GM21786 (cell line): Measurements from ENCODE around the gene LYL1.
"Not testable (repeated sequence)": the region's sequence is repeated elsewhere in the genome, so short reads cannot be mapped to it uniquely, and the experiment has no call there.

Experiments used
- ATAC-seq: cut with Tn5 transposase; IDR thresholded peaks from one replicate; pipeline ENCODE4 v1.9.1; 2021; ENCODE audit not compliant: unreplicated experiment

LYL1 gene

DNA sequence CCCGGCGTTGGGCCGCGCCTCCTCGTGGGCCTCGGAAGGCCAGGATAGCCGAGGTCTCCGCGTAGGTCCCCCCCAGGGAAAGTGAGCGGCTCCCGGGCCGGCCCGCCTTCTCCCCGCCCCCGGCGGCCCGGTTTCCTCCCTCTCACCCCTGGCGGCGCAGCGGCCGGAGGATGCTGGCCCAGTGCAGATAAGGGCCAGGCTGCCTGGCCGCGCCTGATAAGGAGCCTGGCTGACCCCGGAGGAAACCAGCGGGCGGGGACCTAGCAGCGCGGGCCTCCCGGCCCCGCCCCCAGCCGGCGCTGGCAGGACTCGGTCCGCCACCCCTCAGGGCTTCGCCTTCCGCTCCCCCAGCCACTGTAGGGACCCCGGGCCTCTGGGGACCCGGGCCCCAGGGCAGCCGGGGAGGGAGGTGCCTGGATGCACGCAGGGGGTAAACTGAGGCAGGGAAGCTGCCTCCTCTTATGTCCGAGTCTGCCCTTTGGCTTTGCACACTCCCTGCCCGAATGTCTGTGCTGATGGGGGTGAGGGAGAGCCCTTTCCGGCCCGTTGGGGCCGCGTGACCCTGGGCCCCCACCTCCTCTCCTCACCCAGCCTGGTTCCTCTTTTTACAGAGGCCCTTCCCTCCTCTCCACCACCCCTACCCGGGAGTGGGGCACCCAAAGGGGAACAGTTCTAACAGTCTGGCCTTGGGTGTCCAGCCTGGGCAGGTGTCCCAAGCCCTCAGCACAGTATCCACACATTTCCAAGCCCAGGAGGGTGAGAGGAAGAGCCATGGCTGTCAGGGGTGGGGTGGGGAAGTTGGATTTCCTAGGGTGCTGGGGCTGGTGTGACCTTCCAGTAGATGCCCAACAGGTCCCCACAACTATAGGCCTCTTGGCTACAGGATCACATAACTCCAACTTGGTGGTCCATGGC is at the start of gene LYL1:
LYL1 (minus strand) TSS at position 193 of the 915 bp plus-strand sequence. CDS start 1,687 bp downstream, outside the sequence.
- peak; percentile 38 for ATAC-seq

- ATAC-seq, result peak; percentile 32
Observed at GRCh38 chr19:13151605-13152355, 49.1 kb upstream of the LYL1 start.

DNA sequence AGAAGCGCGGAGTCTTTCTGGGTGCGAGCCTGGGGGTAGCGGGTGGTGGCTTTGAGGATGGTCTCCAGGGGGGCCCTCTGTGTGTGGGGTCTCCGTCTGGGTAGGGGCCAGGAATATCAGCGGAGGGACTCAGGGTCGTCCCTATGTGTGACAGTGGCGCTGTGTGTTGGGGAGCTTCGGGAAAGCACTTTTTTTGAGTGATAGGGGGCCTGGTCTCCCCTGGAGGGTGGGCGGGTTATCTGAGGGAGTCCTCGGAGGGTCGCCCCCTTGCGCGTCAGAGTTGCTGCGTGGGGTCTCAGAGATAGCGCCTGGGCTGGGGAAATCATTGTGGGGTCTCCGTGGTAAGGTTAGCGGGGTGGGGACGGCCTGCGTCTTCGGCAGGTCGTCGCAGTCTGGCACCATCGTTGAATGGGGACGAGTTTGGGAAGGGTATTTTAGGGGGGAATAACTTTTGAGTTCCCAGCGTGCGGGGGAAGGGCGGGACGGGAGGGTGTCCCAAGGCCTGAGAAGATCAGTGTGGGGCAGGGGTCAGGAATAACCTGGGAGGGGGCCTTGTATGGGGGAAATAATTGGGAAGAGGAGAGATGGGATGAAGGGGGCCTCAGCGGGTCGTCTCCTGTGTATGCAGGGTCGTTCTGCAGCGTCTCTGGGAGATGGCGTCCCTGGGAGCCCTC is 48.4 kb upstream of the LYL1 start:
- ATAC-seq, result no peak

DNA sequence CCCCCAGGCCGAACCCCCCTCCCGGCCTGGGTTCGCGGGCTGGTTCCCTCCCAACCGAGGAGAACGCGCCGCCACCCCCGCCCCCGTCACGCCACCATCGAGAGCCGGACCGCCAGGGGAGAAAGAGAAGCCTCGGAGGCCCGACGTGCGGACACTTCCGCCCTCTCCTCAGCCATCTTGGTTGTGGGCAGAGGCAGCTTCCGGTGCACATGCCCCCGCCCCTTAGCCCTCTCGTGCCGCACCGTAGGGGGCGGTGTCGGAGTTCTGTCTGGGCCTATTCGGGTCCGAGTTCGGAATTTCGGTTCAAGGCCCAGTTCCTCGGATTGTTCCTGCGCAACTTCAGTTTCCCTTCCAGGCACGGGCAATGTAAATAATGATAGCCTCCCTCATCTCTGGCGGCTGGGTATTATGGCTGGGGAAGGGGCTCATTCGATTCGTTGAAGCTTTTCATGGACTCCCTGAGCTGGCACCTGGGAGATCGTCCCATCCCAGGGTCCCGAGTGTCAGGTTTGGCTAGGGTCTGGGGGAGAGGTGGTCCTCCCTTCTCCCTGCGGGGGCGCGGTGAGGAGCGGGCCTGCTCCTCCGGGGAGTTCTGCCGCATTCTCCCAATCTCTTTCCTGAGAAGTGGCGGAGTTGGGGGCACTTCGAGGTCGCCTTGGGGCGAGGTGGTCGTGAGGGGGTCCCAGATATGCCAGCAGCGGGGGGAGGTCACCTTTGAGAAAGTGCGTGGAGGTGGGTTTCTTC is 47.7 kb upstream of the LYL1 start, which contains the start of the genes IER2 and STX10:
IER2 (plus strand) TSS at position 225 of the 744 bp plus-strand sequence. CDS start 2,776 bp downstream, outside the sequence.
STX10 (minus strand) TSS at position 189 of the 744 bp plus-strand sequence. CDS start 202 bp downstream, outside the sequence.
- ATAC-seq, result peak; percentile 29

- ATAC-seq, result no peak
Observed at GRCh38 chr19:13149628-13150186, 47.0 kb upstream of the LYL1 start.

- not testable (repeated sequence) for ATAC-seq
Observed at GRCh38 chr19:13149173-13149627, 46.5 kb upstream of the LYL1 start.

GRCh38 chr19:13146763-13147563 is 44.3 kb upstream of the LYL1 start:
- ATAC-seq, result no peak

- no peak for ATAC-seq
Observed at GRCh38 chr19:13139633-13140311, 37.1 kb upstream of the LYL1 start.

GRCh38 chr19:13138916-13139198 is 36.2 kb upstream of the LYL1 start:
- no peak for ATAC-seq

DNA sequence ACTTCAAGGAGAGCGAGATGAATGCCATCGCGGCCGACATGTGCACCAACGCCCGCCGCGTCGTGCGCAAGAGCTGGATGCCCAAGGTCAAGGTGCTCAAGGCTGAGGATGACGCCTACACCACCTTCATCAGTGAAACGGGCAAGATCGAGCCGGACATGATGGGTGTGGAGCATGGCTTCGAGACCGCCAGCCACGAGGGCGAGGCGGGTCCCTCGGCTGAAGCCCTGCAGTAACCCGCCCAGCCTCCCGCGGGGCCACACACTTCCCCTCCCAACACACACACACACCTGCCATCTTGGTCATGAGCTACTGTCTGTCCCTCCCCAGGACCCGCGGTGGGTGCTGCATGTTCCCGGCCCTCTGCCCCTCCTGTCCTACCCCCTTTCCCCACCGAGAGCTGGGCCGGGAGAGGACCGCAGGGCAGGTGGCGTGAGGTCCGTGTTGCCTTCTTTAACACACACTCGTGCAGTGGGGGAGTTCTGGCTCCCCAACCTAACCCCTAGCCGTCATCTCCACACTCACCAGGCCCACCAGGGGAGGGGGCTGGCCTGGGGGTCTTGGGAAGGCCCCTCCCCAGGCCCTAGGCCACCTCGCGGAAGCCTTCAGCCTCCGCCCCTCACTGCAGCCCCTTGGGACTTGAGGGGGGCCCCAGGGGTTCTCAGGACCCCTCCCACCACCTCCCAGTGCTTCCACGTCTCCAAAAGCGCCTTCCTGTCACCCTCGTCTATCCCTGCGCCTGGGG is 35.7 kb upstream of the LYL1 start:
- no peak for ATAC-seq

DNA sequence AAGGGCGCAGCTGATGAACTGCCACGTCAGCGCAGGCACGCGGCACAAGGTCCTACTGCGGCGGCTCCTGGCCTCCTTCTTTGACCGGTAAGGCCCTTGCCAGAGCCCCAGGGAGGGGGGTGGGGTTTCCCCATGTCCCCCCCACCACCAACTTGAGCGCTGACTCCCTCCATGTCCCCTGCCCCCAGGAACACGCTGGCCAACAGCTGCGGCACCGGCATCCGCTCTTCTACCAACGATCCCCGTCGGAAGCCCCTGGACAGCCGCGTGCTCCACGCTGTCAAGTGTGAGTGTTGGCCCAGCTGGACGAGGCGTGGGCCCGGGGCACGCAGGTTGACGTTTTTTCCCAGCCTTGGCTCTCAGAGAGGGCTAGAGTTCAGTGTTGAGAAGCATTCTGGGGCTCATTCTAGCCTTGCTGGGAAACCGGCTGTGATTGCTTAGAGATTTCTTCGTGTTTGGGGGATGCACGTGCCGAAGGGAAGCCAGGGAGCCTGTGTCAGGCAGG is 34.7 kb upstream of the LYL1 start:
- ATAC-seq, result no peak

DNA sequence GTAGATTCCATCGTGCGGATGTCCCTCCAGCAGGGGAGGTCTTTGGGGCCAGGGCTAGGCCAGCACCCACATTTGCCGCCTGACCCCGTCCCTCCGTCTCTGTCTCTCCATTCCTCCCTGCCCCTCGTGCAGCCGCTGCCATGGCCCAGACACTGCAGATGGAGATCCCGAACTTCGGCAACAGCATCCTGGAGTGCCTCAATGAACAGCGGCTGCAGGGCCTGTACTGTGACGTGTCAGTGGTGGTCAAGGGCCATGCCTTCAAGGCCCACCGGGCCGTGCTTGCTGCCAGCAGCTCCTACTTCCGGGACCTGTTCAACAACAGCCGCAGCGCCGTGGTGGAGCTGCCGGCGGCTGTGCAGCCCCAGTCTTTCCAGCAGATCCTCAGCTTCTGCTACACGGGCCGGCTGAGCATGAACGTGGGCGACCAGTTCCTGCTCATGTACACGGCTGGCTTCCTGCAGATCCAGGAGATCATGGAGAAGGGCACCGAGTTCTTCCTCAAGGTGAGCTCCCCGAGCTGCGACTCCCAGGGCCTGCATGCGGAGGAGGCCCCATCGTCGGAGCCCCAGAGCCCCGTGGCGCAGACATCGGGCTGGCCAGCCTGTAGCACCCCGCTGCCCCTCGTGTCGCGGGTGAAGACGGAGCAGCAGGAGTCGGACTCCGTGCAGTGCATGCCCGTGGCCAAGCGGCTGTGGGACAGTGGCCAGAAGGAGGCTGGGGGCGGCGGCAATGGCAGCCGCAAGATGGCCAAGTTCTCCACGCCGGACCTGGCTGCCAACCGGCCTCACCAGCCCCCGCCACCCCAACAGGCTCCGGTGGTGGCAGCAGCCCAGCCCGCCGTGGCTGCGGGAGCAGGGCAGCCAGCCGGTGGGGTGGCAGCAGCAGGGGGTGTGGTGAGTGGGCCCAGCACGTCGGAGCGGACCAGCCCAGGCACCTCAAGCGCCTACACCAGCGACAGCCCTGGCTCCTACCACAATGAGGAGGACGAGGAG is 32.7 kb upstream of the LYL1 start:
- ATAC-seq, result no peak

- ATAC-seq, result no peak
Observed at GRCh38 chr19:13134626-13135025, 32.0 kb upstream of the LYL1 start.

- ATAC-seq, result no peak
Observed at GRCh38 chr19:13133241-13133870, 30.7 kb upstream of the LYL1 start.

DNA sequence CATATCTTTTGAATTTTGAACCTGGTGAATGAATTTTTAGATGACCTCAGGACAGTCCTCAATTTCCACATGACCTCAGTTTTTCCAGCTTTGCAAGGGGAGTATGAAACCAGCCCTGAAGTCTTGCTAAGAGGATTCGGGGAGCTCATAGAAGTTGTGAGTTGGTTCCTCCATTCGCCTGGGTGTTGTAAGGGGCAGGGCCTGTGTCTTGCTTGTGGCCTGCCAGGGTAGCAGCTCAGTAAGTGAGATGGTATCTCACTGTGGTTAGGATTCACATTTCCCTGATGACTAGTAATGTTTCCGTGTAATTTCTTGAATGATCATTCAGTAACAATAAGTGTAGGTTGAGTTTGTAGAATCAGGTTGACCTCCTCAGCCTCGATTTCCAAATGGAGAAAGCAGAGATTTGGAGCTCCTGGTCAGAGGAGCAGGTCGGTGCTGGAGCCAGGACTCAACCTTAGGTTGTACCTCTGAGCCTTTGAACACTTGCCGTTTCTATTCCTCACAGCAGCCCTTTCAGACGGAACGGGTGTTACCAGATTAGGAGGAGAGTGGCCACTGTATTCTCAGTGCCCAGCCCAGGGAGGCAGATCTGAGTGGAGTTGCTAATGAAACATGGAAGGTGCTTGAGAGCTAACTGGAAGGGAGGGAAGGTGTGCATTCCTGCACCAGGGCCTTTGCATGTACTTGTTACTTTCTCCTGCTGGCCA is 30.0 kb upstream of the LYL1 start:
- ATAC-seq, result no peak
